ENCODE results near the gene LSM7. TPM values are rescaled to one million over a fixed set of nuclear protein-coding genes. Genes with fewer than 3 reads are reported as not detected.

LSM7 gene
- 100 to 1,000 TPM in 1 of 2 experiments, 10 to 100 TPM in 1; 99.1 to 102 TPM for total RNA-seq
- 100 to 1,000 TPM; 187 to 197 (median 196) TPM for polyA plus RNA-seq
- total RNA-seq, result 34.3 to 97.7 (median 41.6) reads per million in 6 experiments

DNA sequence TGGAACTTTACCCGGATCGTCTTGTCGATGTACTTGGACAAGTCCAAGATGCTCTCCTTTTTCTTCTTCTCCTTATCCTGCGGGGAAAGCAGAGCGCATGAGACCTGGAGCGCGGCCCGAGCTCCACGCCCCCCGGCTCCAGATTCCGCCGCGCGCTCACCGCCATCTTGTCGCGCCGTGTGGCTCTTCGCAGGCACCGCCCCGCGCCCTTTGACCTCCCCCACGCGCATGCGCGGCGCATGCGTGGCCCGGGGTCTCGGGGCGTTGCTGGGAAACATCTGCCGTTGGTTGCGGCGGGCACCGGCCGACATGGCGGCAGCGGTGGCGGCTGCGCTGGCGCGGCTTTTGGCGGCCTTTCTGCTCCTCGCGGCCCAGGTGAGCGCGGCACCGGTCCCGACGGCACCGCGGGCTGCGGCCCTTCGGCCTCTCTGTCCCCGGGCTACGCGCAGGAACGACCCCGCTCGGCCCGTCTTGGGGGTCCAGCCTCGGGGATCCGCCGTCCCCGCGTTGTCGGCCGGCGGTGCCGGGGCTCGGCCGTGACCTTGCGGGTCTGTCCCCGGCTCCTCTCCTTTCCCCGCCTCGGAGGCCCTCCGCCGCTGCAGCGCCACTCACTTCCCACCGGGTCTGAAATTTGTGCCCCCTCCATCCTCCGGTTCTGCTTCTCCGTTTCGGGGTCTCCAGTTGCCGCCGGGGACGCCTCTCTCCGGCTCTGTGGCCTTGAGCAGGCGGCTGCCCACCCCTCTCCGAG, at the start of gene LSM7, which contains the start of gene SPPL2B:
LSM7 (minus strand) TSS at position 186 of the 748 bp plus-strand sequence; CDS start at position 166, 20 bp downstream.
SPPL2B (plus strand) TSS at position 284 of the 748 bp plus-strand sequence; CDS start at position 310, 26 bp downstream.
- Mint-ChIP-seq H3K27ac (peak within 1 kb of the TSS; percentile 94 to 100 (median 99)), H3K4me3 (peak within 1 kb of the TSS; percentile 95 to 100 (median 99)), H3K9me3 (no peaks in the 10 kb centered on the region), H3K27me3 (no peaks in the 10 kb centered on the region), H3K36me3 (peaks cover 0 to 24% (median 10%) of the 10 kb centered on the region in 3 donors), H3K4me1 (peaks cover 39 to 80% (median 75%) of the 10 kb centered on the region in 4 donors)
- POLR2A ChIA-PET, result interaction anchor here (0.5 to 1.7 kb wide), 19 partner anchors 9 to 1465 kb away, joined by 3 to 11 read pairs (median 4); partner anchors contain the start of genes LMNB2, PLEKHJ1 and TIMM13
- ATAC-seq (peak; percentile 63 to 70), DNase-seq (peak; percentile 88 to 96 (median 92))

DNA sequence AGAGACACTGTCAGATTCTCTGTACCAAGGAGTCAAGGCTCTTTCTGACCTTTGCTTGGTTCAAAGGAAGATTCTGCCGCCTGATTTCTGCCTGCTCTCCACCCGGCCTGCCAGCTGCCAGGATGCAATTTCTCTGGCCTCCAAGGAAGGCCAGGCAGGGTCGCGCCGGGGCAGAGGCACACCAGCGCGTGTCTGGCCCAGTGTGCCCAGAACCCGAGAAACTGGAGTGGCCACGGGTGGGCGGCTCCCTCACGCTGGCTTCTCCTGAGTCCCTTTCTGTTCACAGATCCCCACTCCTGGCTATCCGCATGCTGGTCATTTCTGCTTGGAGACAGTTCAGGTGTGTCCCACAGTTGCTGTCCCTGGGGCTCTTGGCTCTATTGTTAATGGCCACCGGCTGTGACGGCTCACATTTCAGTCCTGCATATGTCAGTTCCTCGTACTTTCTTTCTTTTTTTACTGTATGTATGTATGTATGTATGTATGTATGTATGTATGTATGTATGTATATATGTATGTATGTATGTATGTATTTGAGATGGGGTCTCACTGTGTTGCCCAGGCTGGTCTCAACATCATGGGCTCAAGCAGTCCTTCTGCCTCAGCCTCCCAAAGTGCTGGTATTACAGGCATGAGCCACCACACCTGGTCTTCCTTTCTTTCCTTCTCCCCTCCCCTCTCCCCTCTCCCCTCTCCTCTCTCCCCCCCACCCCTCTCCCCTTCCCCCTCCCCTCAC, 48.6 kb upstream of the LSM7 start:
- Mint-ChIP-seq H3K4me1 (peaks cover 0 to 5% (median 4%) of the 10 kb centered on the region in 4 donors), H3K27ac (peak overlapping the region in 1 of 10 donors; percentile 91), H3K4me3 (no peak overlapping the region), H3K27me3 (peaks cover 0 to 5% (median 0%) of the 10 kb centered on the region in 5 donors), H3K9me3 (peaks cover 0 to 15% (median 7%) of the 10 kb centered on the region in 9 donors), H3K36me3 (peaks cover 0 to 4% (median 0%) of the 10 kb centered on the region in 3 donors)
- DNase-seq (no peak), ATAC-seq (no peak)
- POLR2A ChIA-PET, result interaction anchor here (0.6 kb wide), 1 partner anchor 8 kb away, joined by 6 read pairs; no protein-coding TSS in a partner anchor

DNA sequence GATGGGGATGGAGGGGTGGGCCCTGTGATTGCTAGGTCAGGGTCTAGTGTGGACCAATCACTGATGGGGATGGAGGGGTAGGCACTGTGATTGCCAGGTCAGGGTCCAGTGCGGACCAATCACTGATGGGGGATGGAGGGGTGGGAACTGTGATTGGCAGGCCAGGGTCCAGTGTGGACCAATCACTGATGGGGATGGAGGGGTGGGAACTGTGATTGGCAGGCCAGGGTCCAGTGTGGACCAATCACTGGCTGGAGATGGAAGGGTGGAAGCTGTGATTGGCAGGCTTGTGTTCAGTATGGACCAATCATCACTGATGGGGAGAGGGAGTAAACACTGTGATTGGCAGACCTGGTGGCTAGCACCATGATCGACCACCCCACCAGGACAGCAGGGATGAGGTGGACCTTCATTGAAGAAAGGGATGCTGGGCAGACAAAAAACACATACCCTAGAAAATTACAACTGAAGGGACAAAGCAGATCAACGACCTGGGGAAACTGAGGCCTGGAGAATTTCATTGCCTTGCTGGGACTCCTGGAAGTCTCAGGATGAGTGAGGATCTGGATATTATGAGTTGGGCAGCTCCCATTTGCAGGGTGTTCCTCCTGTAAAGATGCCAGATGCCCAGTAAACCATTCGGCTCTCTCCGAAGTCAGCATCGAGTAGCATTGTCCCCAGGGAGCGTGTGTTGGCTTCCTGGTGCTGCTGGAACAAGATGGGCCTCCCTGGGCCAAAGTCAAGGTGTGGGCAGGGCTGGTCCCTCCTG, 47.2 kb upstream of the LSM7 start:
- H3K27ac Mint-ChIP-seq, result no peak overlapping the region
- H3K36me3 Mint-ChIP-seq, result peaks cover 0 to 4% (median 0%) of the 10 kb centered on the region in 3 donors
- no peak overlapping the region for H3K4me3 Mint-ChIP-seq
- POLR2A ChIA-PET, result no interaction called here
- peaks cover 0 to 5% (median 4%) of the 10 kb centered on the region in 4 donors for H3K4me1 Mint-ChIP-seq
- H3K9me3 Mint-ChIP-seq, result peaks cover 0 to 13% (median 6%) of the 10 kb centered on the region in 9 donors
- H3K27me3 Mint-ChIP-seq, result peaks cover 0 to 4% (median 0%) of the 10 kb centered on the region in 5 donors
- DNase-seq (no peak), ATAC-seq (no peak)

DNA sequence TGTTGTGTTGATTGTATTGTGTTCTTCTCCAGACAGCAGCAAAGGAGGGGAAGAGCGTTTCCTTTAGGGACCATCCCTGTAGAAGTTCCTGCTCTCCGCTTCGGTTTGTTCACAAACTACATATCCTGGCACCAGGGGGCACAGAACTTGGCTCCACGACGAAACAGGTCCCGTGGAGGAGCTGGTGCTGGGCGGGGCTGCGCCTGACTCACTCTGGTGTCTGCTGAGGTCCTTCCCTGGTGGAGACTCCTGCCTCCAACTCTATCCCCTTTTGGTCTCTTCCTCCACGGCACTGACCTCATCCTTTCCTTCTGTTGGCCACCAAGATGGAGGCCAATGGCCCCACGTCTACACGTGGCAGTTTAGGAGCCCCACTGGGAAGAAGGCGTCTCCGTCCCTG, 46.4 kb upstream of the LSM7 start:
- POLR2A ChIA-PET, result interaction anchor here (0.7 kb wide), 1 partner anchor 30 kb away, joined by 6 read pairs; no protein-coding TSS in a partner anchor

DNA sequence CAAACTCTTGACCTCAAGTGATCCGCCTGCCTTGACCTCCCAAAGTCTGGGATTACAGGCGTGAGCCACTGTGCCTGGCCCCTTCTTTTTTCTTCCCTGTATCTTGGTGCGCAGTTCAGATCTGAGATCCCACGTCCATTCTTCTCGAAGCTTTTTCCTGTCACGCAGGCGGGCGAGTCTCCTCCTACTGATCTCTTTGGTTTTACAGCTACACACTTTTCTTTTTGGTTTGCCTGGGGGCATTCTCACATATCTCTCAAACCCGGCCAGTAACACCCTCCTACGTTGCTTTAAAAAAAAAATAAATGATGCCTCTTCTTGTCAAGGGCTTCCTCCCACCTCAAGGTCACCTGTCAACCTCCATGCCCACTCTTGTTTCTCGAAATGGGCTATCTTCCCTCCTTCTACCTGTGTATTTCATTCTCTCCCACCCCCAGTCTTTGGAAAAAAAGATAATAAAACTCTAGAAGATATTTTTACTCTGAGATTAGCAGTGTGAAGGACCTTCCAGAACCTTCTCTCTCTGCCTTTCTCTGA, 43.8 kb upstream of the LSM7 start:
- Mint-ChIP-seq H3K4me1 (peaks cover 0 to 6% (median 4%) of the 10 kb centered on the region in 4 donors), H3K9me3 (peaks cover 0 to 16% (median 0%) of the 10 kb centered on the region in 9 donors), H3K36me3 (peaks cover 0 to 4% (median 0%) of the 10 kb centered on the region in 3 donors), H3K4me3 (no peak overlapping the region), H3K27me3 (peaks cover 0 to 9% (median 4%) of the 10 kb centered on the region in 5 donors), H3K27ac (peak overlapping the region in 1 of 10 donors; percentile 68)
- ATAC-seq (no peak), DNase-seq (no peak)
- POLR2A ChIA-PET, result no interaction called here

More for the DNA sequence above, 46.4 kb upstream of the LSM7 start:
- Mint-ChIP-seq H3K4me3 (no peak overlapping the region), H3K9me3 (peaks cover 0 to 15% (median 5%) of the 10 kb centered on the region in 9 donors), H3K36me3 (peaks cover 0 to 4% (median 0%) of the 10 kb centered on the region in 3 donors), H3K4me1 (peaks cover 0 to 5% (median 4%) of the 10 kb centered on the region in 4 donors), H3K27ac (peak overlapping the region in 2 of 10 donors; percentile 53 to 55), H3K27me3 (peaks cover 0 to 4% (median 0%) of the 10 kb centered on the region in 5 donors)
- DNase-seq (no peak), ATAC-seq (no peak)

DNA sequence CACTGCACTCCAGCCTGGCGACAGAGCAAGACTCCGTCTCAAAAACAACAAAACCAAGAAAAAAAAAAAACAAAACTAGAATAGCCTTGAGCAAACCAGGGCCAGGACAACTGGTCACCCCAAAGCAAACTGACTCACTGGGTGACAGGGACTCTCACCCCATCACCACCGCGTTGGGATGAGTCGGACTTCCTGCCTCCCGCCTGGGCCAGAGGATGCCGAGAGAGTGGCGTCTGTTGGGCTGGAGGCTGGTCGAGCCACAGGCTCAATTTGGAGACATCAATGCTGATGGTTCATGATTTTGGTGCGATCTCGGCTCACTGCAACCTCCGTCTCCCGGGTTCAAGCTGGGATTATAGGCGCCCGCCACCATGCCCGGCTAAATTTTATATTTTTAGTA, 43.3 kb upstream of the LSM7 start:
- Mint-ChIP-seq H3K4me1 (peaks cover 0 to 6% (median 4%) of the 10 kb centered on the region in 4 donors), H3K4me3 (no peak overlapping the region), H3K27ac (no peak overlapping the region), H3K36me3 (peaks cover 0 to 4% (median 0%) of the 10 kb centered on the region in 3 donors), H3K27me3 (peaks cover 0 to 9% (median 4%) of the 10 kb centered on the region in 5 donors), H3K9me3 (peaks cover 0 to 16% (median 0%) of the 10 kb centered on the region in 9 donors)
- DNase-seq, result no peak
- POLR2A ChIA-PET, result no interaction called here
- no peak for ATAC-seq

DNA sequence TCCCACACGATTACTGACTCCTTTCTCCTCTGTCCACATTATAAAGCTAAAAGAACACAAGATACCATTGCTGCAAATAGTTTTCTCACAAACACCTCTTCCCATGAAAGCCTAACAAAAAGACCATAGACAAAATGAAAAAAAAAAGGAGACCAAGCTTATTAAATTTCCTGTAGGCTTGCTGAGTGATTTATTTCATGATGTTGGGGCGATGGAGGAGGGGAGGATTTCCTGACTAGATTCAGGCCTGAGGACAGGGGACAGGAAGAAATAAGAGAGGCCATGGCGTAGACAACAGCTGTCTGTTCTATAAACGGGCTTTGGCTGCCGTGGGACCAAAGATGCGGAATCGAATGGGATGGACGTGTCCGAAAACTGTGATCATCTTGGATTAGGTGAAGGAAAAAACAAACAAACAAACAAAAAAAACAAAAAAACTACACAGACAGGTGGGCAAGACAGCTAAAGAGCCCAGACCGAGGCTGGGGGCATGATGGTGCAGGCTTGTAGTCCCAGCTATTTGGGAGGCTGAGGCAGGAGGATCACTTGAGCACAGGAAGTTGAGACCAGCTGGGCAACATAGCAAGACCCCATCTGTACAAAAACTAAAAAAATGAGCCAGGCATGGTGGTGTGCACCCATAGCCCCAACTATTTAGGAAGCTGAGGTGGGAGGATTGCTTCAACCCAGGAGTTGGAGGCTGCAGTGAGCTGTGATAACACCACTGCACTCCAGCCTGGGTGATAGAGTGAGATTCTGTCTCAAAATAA, 37.0 kb upstream of the LSM7 start:
- Mint-ChIP-seq H3K4me3 (no peak overlapping the region), H3K27ac (no peak overlapping the region), H3K36me3 (no peaks in the 10 kb centered on the region), H3K4me1 (peaks cover 6 to 11% (median 10%) of the 10 kb centered on the region in 4 donors), H3K27me3 (peaks cover 5 to 25% (median 21%) of the 10 kb centered on the region in 5 donors), H3K9me3 (peaks cover 0 to 11% (median 0%) of the 10 kb centered on the region in 9 donors)
- ATAC-seq (no peak), DNase-seq (no peak)
- POLR2A ChIA-PET, result interaction anchor here (0.7 kb wide), 1 partner anchor 40 kb away, joined by 3 read pairs; no protein-coding TSS in a partner anchor

DNA sequence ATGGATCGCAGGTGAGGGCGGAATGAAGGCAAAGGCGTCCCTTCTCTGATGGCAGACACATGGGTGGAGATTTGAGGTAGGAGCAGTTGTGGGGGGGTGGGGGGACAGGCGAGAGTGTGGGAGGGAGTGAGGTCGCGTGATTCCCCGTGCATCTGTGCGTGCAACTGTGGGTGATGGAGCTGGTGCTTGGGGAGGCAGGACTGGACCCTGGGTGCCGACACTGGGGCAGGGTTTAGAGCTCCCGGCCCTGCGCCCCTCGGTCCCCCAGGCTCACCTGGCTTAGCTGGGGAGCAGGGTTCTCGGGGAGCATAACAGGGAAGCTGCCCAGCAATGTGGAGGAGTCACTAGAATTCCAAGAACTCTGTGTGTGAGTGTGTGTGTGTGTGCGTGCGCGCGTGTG, 35.0 kb upstream of the LSM7 start:
- Mint-ChIP-seq H3K4me1 (peaks cover 5 to 13% (median 10%) of the 10 kb centered on the region in 4 donors), H3K9me3 (peaks cover 0 to 7% (median 0%) of the 10 kb centered on the region in 9 donors), H3K27me3 (peaks cover 5 to 26% (median 22%) of the 10 kb centered on the region in 5 donors), H3K4me3 (no peak overlapping the region), H3K36me3 (no peaks in the 10 kb centered on the region), H3K27ac (no peak overlapping the region)
- DNase-seq, result no peak
- ATAC-seq, result no peak
- POLR2A ChIA-PET, result interaction anchor here (0.7 to 1.3 kb wide), 2 partner anchors 10 to 1069 kb away, joined by 3 to 4 read pairs; no protein-coding TSS in a partner anchor

DNA sequence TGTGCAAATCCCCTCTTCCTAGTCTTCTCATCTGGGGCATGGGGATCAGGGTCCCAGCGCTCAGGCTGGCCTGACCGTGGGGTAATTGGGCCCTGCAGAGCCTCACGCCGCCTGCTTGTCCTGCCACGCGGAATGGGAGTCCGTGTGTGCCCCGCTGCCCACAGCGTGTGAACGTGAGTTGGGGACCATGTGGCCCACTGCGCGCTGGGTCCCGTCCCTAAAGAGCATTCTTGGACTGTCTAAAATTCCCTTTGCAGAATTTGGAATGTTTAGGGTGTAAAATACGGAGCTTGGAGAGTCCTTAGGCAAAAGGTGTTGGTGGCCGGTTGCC, 34.5 kb upstream of the LSM7 start:
- no peak for DNase-seq
- Mint-ChIP-seq H3K4me3 (no peak overlapping the region), H3K27me3 (peaks cover 5 to 21% (median 18%) of the 10 kb centered on the region in 5 donors), H3K4me1 (peaks cover 5 to 10% (median 9%) of the 10 kb centered on the region in 4 donors), H3K9me3 (peaks cover 0 to 2% (median 0%) of the 10 kb centered on the region in 9 donors), H3K27ac (no peak overlapping the region), H3K36me3 (no peaks in the 10 kb centered on the region)
- POLR2A ChIA-PET, result interaction anchor here (0.5 to 1.3 kb wide), 3 partner anchors 10 to 1069 kb away, joined by 3 to 4 read pairs (median 3); no protein-coding TSS in a partner anchor
- no peak for ATAC-seq

DNA sequence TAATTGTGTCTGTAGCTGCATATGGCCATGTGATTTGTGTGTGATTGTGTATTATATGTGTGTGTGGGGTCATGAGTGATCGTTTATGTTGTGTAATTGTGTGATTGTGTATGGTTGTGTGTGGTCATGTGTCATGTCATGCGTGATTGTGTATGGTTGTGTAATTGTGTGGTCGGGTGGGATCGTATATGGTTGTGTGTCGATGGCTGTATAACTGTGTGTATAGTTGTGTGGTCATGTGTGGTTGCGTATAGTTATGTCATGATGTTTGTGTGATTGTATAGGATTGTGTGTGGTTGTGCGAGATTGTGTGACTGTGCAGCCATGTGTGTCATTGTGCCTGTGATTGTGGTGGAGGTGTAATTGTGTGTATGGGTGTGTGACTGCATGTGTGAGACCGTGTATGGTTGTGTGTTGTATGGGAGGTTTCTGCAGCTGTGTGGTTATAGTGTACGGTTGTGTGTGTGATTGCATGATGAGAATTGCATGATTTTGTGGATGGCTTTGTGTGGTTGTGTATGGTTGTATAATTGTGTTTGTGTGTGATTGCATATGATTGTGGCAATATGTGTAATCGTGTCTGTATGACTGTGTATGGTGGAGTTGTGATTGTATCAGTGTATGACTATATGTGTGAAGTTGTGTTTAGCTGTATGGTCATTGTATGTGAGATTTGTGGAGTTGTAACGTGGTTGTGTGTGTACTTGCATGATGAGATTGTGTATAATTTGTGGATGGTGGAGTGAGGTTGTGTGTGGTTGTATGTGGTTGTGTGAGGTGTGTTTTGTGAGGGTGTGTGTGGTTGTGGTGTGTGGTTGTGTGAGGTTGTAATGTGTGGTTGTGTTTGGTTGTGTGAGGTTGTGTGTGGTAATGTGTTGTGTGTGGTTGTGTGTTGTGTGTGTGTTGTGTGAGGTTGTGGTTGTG, 33.9 kb upstream of the LSM7 start:
- Mint-ChIP-seq H3K27ac (no peak overlapping the region), H3K4me1 (peaks cover 5 to 10% (median 9%) of the 10 kb centered on the region in 4 donors), H3K36me3 (no peaks in the 10 kb centered on the region), H3K9me3 (peaks cover 0 to 2% (median 0%) of the 10 kb centered on the region in 9 donors), H3K27me3 (peaks cover 5 to 21% (median 17%) of the 10 kb centered on the region in 5 donors), H3K4me3 (no peak overlapping the region)
- ATAC-seq (no peak), DNase-seq (no peak)
- POLR2A ChIA-PET, result interaction anchor here (0.5 to 1.3 kb wide), 3 partner anchors 9 to 1070 kb away, joined by 3 to 4 read pairs (median 3); no protein-coding TSS in a partner anchor
